ENCODE data around the gene FAM240A. TPM values are rescaled to one million over a fixed set of nuclear protein-coding genes. Genes with fewer than 3 reads are reported as not detected.

Gene FAM240A
- total RNA-seq, 1 experiment from 2014 or later, result not detected

DNA sequence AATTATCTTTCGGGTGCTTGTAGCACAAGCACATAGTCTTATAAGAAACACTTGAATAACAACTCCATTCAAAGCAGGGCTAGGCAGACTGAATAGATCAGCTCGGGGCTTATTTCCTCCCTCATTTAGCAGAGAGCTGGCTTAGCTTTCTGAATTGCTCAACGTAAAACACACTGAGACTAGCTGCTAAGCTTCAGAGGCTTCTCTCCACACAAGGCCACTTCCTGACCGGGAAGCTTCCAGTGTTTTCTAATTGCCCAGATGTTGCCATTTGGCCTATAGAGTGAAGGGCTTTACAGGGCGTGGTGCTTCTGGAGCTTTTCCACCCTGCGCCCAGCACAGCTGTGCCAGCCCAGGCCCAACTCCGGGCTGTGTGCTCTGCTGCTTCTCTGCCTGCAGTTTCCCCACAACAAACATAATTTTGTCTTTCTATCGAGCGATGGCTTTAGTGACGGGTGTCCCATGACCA, 16.6 kb downstream of the FAM240A start:
- no peak for DNase-seq
- Histone ChIP-seq H3K4me3 (ENCODE audit: insufficient read depth, low read depth, low read length) (no peak overlapping the region), H3K27me3 (ENCODE audit: control insufficient read depth, insufficient read depth, low read length) (no peaks in the 10 kb centered on the region), H3K36me3 (replicated peaks; ENCODE audit: control insufficient read depth, insufficient read depth, low read length) (no peaks in the 10 kb centered on the region)

DNA sequence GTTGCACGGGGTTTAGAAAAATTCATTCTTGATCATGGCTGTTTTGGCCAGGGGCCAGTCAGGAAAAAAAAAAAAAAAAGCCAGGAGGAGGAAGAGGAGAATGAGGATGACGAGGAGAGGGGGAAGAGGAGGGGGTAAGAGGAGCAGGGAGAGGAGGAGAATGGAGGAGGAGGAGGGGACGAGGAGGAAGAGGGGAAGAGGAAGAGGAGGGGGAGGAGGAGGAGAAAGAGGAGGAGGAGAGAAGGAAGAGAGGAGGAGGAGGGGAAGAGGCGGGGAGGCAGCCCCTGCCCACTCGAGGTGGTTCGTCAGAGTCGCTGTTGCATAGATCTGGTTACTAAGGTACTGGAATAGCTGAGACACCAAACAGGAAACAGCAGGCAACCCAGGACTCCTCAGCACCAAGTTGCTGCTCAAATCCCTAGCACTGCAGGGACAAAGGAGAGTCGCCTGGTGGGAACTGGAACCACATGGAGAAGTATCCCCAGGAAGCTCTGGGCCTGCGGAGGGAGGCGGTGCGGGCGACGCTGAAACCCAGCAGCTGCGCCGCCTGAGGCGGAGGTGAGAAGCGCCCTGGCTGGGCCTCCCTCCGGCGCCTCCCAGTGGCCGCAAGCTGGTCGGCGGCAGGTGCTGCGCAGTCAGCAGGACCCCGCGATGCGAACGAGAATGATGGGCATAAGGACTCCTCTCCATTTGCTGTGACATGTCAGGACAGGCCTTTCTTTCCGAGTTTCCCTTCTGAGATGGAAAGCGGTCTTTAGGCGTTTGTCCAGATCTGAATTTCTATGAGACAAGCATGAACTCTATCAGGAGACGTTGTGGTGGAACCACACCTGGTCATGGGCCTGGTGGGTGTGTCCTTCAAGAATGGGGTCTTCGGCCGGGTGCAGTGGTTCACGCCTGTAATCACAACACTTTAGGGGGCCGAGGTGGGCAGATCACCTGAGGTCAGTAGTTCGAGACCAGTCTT, 17.5 kb downstream of the FAM240A start:
- H3K36me3 ChIP-seq (replicated peaks; ENCODE audit: control insufficient read depth, insufficient read depth, low read length), result no peaks in the 10 kb centered on the region
- peak overlapping the region; percentile 35 for H3K4me3 ChIP-seq (ENCODE audit: insufficient read depth, low read depth, low read length)

DNA sequence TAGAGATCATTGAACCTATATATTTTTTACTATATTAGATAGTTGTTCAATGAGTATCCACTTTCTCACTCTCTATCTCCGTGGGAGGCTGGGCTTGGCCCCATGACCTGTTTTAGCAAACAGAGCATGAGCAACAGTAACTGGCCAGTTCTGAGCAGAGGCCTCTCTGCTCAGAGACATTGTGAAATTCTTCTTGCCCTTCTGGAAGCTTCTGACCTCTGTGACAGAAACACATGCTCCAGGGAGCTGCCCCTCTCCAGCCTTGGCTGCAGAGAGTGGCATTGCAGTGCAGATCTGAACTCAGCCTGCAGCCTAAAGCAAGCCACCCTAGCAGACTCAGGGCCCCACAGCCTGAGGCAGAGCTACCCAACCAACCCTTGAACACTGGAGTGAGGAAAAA, 20.5 kb downstream of the FAM240A start:
- H3K4me3 ChIP-seq (ENCODE audit: insufficient read depth, low read depth, low read length), result no peak overlapping the region
- no peaks in the 10 kb centered on the region for H3K27me3 ChIP-seq (ENCODE audit: control insufficient read depth, insufficient read depth, low read length)
- no peak for DNase-seq

More for the DNA sequence above, 17.5 kb downstream of the FAM240A start:
- peak; percentile 92 for DNase-seq
- no peaks in the 10 kb centered on the region for H3K27me3 ChIP-seq (ENCODE audit: control insufficient read depth, insufficient read depth, low read length)

DNA sequence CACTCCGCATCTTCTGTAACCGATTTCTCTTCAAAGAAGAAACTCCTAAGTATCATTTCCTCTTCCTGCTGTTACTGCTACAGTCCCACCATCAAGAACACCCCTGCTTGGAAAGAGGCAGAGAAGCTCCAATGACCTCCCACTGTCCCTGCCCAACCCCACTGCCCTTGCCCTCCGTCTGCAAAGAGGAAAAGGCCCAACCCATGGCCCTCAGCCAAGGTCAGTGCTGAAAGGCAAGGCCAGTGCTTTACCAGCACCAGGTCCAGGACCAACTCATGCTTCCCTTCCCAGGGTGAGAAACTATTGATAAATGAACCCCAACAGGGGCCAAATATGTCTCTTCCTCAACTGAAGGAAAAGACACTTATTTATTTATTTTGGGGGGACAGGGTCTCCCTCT, 22.5 kb downstream of the FAM240A start:
- no peaks in the 10 kb centered on the region for H3K36me3 ChIP-seq (replicated peaks; ENCODE audit: control insufficient read depth, insufficient read depth, low read length)
- no peak overlapping the region for H3K4me3 ChIP-seq (ENCODE audit: insufficient read depth, low read depth, low read length)
- DNase-seq, result no peak
- H3K27me3 ChIP-seq (ENCODE audit: control insufficient read depth, insufficient read depth, low read length), result no peaks in the 10 kb centered on the region

More for the DNA sequence above, 20.5 kb downstream of the FAM240A start:
- no peaks in the 10 kb centered on the region for H3K36me3 ChIP-seq (replicated peaks; ENCODE audit: control insufficient read depth, insufficient read depth, low read length)

DNA sequence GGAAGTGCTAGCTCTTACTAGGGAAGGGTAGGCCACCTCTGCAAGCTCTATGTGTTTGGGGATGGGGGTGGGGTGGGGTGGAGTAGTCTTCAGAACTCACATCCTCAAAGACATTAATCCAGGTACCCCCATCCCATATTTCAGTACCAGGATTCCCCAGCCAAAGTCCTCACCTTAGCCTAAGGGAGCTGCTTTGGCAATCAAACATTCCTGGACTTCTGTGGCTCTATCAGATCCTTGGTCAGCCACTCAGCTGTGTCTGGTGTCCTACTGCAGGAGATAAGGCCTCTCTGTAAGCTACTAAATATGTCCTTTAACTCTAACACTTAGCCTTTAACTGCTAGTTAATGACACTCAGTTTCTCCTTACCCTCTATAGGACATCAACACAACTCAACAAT, 26.9 kb downstream of the FAM240A start:
- H3K4me3 ChIP-seq (ENCODE audit: insufficient read depth, low read depth, low read length), result no peak overlapping the region

DNA sequence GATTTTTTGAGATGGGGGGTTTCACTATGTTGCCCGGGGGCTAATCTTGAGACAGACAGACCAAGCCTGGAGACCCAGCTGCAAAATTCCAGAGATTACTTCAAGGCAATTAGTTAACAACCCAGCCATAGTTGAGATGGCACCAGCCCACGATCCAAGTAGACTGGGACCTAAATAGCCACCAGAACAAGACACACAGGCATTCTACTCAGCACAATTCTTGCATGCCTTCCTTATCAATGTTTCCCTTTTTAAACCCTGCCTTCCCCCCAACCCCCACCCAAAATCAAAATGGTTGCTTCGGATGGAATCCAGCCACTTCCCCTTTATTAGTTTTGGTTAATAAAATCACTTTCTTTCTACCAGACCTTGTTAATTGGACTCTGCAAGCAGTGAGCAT, 28.6 kb downstream of the FAM240A start:
- no peak for DNase-seq
- H3K27me3 ChIP-seq (ENCODE audit: control insufficient read depth, insufficient read depth, low read length), result no peaks in the 10 kb centered on the region

More for the DNA sequence above, 26.9 kb downstream of the FAM240A start:
- no peak for DNase-seq
- Histone ChIP-seq H3K36me3 (replicated peaks; ENCODE audit: control insufficient read depth, insufficient read depth, low read length) (no peaks in the 10 kb centered on the region), H3K27me3 (ENCODE audit: control insufficient read depth, insufficient read depth, low read length) (no peaks in the 10 kb centered on the region)

DNA sequence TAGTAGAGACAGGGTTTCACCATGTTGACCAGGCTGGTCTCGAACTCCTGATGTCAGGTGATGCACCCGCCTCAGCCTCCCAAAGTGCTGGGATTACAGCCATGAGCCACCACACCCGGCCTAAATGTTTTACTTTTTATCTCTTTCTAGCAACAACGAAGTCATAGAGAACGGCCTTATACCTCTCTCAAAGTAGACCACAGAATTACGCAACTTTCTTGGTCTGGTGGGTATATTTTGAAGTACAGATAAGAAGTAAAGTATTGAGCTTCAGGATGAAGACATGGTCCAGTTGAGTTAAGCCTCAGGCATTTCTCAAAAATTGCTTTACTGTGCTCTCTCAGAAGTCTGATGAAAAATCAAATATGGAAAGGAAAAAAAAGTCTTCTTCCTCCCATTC, 30.6 kb downstream of the FAM240A start:
- Histone ChIP-seq H3K36me3 (replicated peaks; ENCODE audit: control insufficient read depth, insufficient read depth, low read length) (no peaks in the 10 kb centered on the region), H3K27me3 (ENCODE audit: control insufficient read depth, insufficient read depth, low read length) (no peaks in the 10 kb centered on the region), H3K4me3 (ENCODE audit: insufficient read depth, low read depth, low read length) (no peak overlapping the region)
- DNase-seq, result no peak

More for the DNA sequence above, 28.6 kb downstream of the FAM240A start:
- Histone ChIP-seq H3K36me3 (replicated peaks; ENCODE audit: control insufficient read depth, insufficient read depth, low read length) (no peaks in the 10 kb centered on the region), H3K4me3 (ENCODE audit: insufficient read depth, low read depth, low read length) (no peak overlapping the region)

DNA sequence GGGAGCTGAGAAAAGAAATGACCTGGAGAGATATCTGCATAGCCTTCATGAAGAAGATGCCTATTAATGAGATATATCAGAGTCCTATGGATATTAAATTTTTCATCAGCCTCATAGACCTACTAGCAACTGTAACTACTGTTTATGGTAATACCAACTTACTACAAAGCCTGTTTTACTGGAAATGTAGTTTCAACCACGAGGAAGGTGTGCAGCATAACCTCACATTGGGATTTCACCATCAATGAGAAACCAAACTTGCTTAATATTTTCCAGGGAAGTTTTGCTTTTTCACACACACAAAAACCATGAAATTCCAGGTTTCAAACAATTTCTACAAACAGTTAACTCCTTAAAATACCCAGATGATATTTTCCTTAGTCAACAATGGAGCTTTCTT, 31.4 kb downstream of the FAM240A start:
- DNase-seq, result no peak
- Histone ChIP-seq H3K4me3 (ENCODE audit: insufficient read depth, low read depth, low read length) (no peak overlapping the region), H3K27me3 (ENCODE audit: control insufficient read depth, insufficient read depth, low read length) (no peaks in the 10 kb centered on the region), H3K36me3 (replicated peaks; ENCODE audit: control insufficient read depth, insufficient read depth, low read length) (no peaks in the 10 kb centered on the region)

DNA sequence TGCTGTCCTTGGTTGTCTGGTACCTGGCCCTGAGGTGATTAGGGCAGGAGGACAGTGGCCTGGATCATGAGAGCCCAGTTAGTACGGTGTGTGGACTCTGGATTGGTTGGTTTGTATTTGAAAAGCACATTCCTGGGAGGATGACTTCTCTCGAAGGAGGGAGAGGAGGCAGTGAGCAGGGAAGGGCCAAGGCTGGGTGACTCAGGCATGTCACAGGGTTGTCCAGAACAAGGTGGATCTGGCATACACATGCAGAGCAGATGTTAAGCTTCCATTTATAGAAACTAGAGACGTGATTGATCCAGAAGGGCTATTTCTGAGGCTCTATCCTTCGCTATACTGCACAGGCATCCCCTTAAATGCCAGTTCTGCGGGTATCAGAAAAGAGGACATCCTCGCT, 34.4 kb downstream of the FAM240A start:
- no peaks in the 10 kb centered on the region for H3K27me3 ChIP-seq (ENCODE audit: control insufficient read depth, insufficient read depth, low read length)
- no peak for DNase-seq
- no peaks in the 10 kb centered on the region for H3K36me3 ChIP-seq (replicated peaks; ENCODE audit: control insufficient read depth, insufficient read depth, low read length)
- no peak overlapping the region for H3K4me3 ChIP-seq (ENCODE audit: insufficient read depth, low read depth, low read length)

DNA sequence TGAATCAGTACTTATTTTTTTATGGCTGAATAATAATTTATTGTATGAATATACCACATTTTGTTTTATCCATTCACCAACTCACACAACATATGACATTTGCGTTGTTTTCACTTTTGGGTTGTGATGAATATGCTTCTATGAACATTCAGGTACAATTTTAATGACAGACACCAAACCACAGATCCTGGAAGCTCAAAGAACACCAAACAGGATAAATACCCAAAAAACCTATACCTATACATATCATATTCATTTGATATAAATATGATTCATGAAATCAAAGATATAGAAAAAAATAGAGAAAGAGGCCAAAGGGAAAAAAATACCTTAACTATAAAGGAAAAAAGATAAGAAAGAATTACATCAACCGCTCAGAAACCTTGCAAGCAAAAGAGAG, 35.8 kb downstream of the FAM240A start:
- no peak for DNase-seq
- Histone ChIP-seq H3K36me3 (replicated peaks; ENCODE audit: control insufficient read depth, insufficient read depth, low read length) (no peaks in the 10 kb centered on the region), H3K27me3 (ENCODE audit: control insufficient read depth, insufficient read depth, low read length) (no peaks in the 10 kb centered on the region), H3K4me3 (ENCODE audit: insufficient read depth, low read depth, low read length) (no peak overlapping the region)

DNA sequence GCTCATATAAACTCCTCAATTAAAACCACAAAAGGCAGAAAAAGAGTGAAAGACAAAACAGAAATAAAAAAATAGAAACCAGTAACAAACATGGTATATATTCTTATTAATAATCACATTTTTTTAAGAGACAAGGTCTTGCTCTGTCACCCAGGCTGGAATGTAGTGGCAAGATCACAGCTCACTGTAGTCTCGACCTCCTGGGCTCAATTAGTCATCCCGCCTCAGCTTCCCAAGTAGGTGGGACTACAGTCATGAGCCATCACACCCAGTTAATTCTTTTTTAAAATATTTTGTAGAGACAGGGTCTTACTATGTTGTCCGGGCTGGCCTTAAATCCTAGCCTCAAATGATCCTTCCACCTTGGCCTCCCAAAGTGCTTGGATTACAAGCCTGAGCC, 37.1 kb downstream of the FAM240A start:
- DNase-seq, result no peak
- no peak overlapping the region for H3K4me3 ChIP-seq (ENCODE audit: insufficient read depth, low read depth, low read length)
- H3K36me3 ChIP-seq (replicated peaks; ENCODE audit: control insufficient read depth, insufficient read depth, low read length), result no peaks in the 10 kb centered on the region
- H3K27me3 ChIP-seq (ENCODE audit: control insufficient read depth, insufficient read depth, low read length), result no peaks in the 10 kb centered on the region

DNA sequence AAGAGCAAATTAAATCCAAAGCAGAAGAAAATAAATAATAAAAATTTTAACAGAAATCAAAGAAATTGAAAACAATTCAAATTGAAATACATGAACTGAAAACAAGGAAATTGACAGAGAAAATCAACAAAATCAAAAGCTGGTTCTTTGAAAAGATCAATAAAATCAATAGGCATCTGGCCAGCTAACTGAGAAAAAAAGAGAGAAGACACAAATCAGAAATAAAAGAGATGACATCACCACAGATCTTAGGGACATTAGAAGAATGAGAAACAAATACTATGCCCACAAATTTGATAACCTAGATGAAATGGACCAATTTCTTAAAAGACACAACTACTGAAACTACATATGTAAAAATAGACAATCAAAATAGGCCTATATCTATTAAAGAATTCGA, 38.8 kb downstream of the FAM240A start:
- DNase-seq, result no peak
- no peaks in the 10 kb centered on the region for H3K27me3 ChIP-seq (ENCODE audit: control insufficient read depth, insufficient read depth, low read length)
- H3K4me3 ChIP-seq (ENCODE audit: insufficient read depth, low read depth, low read length), result no peak overlapping the region
- H3K36me3 ChIP-seq (replicated peaks; ENCODE audit: control insufficient read depth, insufficient read depth, low read length), result no peaks in the 10 kb centered on the region

DNA sequence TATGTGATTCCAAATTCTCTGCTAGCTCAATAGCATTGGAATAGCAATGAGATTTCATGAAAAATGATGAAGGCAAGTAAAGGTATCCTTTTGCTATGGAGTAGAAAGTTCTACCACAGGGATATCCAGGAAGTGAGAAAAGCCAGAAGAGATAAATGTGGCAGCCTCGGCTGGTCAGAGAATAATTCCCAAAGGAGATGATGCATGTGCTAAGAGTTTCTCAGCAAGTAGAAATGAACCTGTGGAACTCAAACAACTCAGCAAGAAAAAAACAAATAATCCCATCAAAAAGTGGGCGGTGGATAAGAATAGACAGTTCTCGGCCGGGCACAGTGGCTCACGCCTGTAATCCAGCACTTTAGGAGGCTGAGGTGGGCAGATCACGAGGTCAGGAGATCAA, 42.9 kb downstream of the FAM240A start:
- Histone ChIP-seq H3K4me3 (ENCODE audit: insufficient read depth, low read depth, low read length) (no peak overlapping the region), H3K27me3 (ENCODE audit: control insufficient read depth, insufficient read depth, low read length) (no peaks in the 10 kb centered on the region), H3K36me3 (replicated peaks; ENCODE audit: control insufficient read depth, insufficient read depth, low read length) (no peaks in the 10 kb centered on the region)
- DNase-seq, result no peak

DNA sequence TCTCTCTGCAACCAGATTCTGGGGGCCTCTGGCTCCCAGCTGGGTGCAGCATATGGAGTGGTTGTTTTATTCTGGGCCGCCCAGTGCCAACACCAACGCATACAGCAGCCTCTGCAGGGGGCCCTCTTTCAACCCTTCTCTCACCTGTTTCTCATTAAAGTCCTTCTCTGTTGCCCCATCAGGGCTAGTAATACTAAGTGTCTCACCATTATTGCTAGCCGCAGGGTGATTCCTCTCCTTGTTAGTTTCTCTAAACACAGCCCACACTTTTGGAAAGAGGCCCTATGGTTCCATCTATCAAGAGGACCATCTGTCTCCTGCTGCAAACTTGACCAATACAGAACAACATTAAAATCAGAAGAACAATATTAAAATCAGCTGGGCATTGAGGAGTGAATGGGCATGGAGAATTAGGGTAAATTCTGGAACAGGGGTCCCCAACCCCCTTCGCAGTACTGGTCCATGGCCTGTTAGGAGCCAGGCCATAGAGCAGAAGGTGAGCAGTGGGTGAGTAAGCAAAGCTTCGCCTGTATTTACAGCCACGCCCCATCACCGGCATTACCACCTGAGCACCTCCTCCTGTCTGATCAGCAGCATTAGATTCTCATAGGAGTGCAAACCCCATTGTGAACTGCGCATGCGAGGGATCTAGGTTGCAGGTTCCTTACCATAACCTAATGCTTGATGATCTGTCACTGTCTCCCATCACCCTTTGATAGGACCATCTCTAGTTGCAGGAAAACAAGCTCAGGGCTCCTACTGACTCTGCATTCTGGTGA, 44.6 kb downstream of the FAM240A start:
- Histone ChIP-seq H3K36me3 (replicated peaks; ENCODE audit: control insufficient read depth, insufficient read depth, low read length) (no peaks in the 10 kb centered on the region), H3K4me3 (ENCODE audit: insufficient read depth, low read depth, low read length) (no peak overlapping the region), H3K27me3 (ENCODE audit: control insufficient read depth, insufficient read depth, low read length) (no peaks in the 10 kb centered on the region)
- DNase-seq, result no peak

DNA sequence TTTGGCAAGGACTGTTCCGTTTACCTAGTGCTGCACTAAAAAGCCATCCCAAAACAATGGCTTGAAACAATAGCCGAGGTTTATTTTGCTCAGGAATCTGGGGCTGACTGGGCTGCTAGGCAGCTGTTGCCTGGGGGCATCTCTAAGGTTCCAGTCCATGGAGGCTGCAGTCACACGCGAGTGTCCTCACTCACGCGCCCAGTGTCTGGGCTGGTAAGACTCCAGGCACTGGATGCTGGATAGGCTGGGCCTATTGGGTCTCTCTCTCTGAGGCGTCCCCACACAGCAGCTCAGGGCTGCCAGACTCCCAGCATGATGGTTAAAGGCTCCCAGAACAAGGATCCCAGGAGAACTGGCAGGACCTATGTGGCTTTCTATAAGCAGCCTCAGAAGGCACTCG, 47.0 kb downstream of the FAM240A start:
- no peaks in the 10 kb centered on the region for H3K27me3 ChIP-seq (ENCODE audit: control insufficient read depth, insufficient read depth, low read length)
- no peak overlapping the region for H3K4me3 ChIP-seq (ENCODE audit: insufficient read depth, low read depth, low read length)
- DNase-seq, result peak; percentile 37
- H3K36me3 ChIP-seq (replicated peaks; ENCODE audit: control insufficient read depth, insufficient read depth, low read length), result no peaks in the 10 kb centered on the region

Measured in H7 (cell line).